NCI-H146 (cell line): ENCODE results near the gene BRCA2.
A peak's percentile ranks its signal among the peaks of the same experiment; 100 is the strongest.

Experiments used
- DNase-seq: peaks from one replicate; lab custom pipeline; 2025; lab: John Stamatoyannopoulos, UW

BRCA2 gene

DNA sequence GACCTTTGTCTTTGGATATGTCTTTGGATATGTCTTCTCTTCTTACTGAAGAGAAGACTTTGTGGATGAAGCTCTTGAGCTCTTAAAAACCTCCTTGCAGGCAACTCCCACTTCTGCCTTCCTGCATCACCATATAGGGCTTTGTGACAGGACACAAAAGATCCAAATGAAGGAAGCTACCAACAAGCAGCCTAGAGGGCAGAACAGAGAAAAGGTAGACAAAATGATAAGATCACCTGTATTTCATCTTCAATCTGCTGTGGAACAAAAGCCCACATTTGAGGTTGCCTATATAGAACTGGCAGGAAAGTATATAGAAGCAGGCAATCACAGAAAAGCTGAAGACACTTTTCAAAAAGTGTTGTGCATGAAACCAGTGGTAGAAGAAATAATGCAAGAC lies 70.1 kb downstream of the BRCA2 start:
- DNase-seq: no peak

DNA sequence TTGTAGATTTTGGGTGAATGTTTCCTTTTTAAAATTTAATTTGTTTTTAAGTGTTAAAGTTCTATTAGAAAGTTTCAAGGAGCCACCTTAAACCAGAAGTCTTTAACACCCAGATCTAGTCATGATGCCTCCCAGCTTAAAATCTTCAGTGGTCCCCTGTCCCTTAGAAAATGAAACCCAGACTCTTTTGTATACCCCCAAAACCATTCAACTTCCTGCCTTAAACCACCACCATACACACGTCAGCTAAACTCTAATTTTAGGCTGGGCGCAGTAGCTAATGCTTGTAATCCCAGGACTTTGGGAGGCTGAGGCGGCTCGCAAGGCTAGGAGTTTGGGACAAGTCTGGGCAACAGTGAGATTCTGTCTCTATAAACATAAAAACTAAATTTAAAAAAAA lies 74.7 kb downstream of the BRCA2 start:
- DNase-seq: no peak

DNA sequence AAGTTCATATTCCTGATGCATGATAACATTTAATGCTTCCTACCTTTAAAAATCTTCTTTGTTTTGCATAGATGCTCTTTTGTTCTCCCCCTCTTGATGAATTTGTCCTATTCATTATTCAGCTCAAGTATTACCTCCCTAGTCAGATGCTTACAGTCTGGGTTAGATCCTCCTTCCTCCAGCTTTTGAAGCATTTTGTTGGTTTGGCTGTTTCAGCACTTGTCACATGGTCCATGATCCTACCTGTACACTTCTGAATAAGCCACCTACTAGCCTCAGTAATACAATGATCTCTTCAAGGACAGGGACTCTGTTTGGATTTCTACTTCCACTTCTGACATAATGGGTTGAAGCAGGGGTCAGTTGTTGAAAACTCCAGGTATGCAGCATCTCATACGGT lies 75.2 kb downstream of the BRCA2 start:
- DNase-seq: no peak

DNA sequence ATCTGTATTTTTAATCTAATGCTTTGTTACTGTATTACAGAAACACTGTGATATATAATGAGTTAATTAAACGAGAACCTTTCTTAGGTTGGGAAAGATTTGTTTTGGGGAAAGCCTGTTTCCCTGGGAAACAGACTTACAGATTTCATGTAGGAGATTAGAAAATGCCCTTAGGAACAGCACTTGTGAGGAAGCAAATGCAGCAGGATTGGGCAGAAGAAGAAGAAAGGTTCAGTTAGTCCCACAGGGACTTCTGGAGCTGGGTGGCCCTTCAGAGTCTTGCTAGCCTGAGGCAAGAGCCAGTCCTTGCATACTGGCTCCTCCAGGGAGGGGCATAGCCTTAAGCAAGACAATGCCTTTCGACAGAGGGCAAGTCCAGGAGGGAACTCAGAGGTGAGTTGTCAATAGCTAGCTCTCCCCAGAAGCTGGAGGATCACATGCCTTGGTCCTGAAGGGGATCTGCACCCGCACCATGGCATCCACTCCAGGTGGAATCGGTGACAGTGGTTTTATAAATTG lies 75.9 kb downstream of the BRCA2 start:
- DNase-seq: no peak

DNA sequence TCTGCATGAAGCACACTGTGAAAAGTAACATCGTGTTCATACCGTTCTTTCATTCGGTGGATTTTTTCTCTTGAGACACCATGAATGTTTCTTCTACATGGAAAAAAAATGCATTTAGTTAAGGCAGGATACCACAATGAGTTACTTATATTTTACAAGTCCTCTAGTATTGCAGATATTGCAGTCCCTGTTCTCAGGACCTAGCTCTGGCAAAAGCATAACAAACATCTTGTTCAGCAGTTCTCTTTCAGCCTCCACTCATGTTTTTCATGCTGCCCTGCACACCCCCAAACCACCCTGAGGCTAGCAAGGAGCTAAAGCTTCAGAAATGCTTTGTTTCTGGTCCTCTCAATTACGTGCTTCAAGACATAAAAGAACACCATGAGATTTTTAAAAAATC lies 87.8 kb downstream of the BRCA2 start:
- DNase-seq: no peak

DNA sequence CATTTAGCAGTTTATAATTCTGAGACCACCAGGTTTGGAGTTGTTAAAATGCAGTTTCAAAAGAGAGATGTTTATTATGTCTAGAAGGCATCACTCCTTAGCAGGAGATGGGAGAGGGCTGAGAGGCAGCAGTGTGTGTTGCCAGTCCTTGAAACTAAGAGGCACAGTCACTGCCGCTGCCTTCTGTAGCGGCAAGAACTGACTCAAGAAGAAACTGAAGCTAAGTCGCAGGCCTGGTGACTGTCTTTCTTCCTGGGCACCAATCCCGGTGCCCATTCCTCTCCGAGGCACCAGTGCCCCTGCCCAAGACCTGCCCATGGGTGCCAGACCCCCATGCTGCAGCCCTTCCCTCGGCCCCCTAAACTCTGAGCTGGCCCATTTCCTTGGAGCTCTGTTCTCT lies 92.5 kb downstream of the BRCA2 start:
- no peak for DNase-seq

DNA sequence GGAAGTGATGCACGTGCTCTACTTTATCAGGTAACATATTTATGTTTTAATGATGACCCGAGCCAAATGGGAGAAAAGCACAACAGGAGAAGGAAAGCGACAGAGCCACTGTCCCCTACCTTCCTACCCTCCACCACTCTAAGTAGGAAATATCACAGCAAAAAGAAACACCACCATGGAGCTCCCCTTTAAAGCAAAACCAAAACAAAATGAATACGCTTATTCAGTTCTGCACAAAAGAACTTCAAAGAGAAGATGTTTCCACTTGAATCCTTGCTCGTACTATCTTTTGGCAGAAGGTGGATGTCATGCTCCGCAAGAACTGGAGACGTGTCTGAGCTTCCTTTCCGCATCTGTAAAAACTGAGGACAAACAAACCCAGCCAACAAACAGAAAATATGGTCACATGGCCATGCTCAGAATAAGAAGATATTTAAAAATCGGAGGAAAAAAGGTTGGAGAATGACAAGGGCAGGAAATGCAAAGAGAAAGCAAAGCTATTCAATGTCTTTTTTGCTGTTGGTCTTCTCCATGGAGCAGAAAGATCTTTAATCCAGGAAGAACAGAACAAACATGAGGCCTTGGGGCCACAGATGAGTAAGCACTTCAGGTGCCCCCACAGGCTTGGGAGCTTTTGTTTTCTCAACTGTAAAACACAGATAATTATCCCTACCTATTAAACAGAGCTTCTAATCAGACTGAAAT lies 93.1 kb downstream of the BRCA2 start:
- peak; percentile 49 for DNase-seq

DNA sequence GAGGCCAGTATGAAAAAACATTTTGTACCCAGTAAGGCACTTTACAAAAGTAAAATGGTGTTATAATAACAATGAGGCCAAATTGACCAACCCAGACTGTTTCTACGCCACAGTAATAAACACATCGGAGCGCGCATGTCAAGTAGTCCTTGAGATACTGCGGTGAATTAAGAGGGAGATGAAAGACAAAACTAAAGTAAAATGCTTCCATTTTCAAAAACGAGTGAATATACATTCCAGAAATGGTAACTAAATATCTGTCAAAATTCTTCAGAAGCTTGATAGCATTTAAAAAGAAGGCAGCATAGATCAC lies 93.6 kb downstream of the BRCA2 start:
- DNase-seq: no peak

DNA sequence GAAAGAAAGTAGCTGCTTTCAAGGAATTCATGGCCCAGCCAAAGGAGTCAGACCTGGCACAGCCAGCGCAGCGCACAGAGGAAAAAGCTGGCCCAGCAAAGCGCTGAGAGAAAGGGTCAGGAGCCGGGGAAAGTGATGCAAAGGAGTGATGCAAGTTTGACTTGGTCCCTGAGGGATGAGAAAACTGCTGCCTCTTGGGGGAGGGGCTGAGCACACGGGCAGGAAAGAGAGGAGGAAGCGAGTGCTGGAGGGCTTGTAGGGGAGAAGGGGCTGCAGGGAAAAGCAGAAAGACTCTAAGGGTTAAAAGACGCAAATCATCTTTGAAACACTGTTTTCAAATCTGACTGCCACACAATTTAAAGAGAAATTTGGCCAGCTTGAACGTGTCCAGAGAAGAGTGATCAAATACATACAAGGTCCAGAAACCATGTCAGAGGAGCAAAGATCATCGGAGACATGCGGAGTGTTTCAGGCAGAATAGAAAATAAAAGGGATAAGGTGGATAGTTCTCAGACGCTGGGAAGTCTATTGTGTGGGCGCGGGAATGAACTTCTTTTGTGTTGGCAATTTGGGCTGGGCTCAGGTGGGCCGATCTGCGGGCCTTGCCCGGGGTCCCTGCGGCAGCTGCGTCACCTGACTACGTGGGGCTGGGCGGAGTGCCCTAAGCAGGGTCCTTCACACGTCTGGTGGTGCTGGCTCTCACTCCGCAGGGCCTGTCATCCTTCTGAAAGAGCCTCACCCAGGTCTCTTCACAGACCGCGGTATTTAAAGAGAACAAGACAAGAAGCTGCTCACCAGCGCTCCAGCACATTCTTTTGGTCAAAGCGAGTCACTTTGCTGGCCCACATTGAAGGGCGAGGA lies 94.5 kb downstream of the BRCA2 start:
- DNase-seq: peak; percentile 57

DNA sequence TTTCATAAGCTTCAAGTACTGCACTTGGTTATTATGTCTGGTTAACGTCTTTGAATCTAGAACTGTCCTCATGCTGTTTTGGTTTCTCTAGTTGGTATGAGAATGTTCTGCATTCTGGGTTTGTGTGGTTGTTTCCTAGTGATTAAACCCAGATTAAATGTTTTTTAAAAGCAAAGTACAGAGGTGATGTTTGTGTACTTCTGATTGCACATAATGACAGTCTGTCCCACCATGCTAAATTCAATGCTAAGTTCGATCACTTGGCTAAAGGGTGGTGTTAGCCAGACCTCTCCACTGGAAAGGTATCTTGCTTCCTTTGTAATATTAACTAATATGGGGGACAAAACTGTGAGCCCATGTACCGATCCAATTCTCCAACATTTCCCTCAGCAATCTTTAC lies 98.0 kb downstream of the BRCA2 start:
- no peak for DNase-seq

DNA sequence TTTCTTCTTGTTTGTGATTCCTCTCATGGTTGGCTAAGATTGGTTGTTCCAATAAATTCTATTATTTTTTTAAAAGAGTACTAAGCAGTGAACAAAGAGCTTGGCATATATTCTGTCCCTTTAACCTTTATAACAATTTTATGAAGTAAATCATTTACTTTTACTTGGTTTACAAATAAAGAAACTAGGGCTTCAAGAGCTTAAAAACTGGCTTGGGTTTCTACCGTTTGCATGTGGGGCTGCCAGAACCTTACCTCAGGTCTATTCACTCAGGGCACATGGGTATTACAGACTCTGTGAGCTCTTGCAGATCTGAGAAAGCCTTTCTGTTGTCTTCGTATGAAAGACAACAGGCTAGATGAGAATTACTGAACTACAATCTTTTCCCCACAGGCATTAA lies 99.3 kb downstream of the BRCA2 start:
- DNase-seq: no peak

DNA sequence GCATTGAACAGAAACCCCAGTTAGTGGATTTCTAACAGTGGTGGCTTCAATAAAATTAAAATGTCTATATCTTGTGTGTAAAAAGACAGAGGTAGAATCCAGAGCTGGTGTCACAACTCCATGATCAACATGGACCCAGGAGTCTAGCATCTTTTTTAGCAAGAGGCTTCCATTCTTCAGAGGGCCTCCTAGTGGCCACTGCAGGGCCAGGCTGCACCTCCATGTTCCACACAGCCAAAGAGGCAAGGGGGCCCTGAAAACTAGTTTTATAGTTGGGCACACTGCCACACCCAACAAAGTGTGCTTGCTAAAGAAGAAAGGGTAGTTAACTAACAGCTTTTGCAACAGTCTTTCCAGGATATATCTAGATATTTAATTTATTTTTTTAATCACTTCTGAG lies 99.7 kb downstream of the BRCA2 start:
- DNase-seq: peak; percentile 35

DNA sequence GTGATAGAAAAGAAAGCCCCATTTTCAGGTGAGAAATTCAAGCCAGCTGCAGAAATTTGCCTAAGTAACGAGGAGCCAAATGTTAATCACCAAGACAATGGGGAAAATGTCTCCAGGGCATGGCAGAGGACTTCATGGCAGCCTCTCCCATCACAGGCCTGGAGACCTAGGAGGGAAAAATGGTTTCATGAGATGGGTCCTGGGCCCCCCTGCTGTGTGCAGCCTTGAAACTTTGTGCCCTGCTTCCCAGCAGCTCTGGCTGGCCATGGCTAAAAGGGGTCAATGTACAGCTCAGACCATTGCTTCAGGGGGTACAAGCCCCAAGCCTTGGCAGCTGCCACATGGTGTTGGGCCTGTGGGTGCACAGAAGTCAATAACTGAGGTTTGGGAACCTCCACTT lies 102.7 kb downstream of the BRCA2 start:
- DNase-seq: no peak

DNA sequence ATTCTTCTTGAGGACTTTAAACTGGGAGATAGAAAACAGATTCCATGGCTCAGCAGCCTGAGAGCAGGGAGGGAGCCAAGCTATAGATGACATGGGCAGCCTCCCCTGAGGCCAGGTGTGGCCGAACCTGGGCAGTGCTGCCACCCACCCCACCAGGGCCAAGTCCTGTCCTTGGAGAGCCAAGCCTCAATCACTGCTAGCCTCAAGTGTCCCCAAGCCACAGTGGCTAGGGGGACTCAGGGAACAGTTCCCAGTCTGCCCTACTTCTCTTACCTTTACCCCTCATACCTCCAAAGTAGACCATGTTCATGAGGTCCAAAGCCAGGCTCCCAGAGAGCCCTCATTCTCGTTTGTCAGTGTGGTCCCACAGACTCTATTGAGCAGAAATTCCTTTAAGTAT lies 104.6 kb downstream of the BRCA2 start:
- DNase-seq: no peak

DNA sequence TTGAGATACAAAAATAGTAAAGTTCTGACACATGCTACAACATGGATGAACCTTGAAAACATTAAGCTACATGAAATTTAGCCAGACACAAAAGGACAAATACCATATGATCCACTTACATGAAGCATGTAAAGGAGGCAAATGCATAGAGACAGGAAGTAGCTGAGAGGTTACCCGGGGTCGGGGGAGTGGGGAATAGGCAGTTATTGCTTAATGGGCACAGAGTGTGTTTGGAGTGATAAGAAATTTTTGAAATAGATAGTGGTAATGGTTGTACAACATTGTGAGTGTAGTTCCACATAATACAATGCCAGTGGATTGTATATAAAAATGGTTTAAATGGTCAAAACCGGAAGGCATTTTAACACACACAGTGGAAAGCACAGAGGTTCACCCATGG lies 108.3 kb downstream of the BRCA2 start:
- no peak for DNase-seq

DNA sequence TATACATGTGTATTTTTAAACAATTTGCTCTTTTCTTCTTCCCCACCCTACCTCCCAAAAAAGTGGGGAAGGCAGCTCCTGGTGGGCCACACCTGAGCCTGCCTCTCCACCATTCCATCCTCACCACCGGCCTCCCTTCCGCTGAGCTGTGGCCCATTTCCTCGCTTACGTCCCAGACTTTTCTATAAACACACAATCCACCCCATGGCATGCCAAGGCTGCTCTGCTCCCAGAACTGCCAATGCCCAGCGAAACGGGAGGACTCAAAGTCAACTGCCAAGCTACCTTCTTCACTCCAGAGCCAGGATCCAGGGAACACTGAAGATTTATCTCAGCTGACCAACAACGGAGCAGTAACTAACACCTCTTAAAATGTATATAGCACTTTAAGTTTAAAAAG lies 109.8 kb downstream of the BRCA2 start:
- DNase-seq: no peak

DNA sequence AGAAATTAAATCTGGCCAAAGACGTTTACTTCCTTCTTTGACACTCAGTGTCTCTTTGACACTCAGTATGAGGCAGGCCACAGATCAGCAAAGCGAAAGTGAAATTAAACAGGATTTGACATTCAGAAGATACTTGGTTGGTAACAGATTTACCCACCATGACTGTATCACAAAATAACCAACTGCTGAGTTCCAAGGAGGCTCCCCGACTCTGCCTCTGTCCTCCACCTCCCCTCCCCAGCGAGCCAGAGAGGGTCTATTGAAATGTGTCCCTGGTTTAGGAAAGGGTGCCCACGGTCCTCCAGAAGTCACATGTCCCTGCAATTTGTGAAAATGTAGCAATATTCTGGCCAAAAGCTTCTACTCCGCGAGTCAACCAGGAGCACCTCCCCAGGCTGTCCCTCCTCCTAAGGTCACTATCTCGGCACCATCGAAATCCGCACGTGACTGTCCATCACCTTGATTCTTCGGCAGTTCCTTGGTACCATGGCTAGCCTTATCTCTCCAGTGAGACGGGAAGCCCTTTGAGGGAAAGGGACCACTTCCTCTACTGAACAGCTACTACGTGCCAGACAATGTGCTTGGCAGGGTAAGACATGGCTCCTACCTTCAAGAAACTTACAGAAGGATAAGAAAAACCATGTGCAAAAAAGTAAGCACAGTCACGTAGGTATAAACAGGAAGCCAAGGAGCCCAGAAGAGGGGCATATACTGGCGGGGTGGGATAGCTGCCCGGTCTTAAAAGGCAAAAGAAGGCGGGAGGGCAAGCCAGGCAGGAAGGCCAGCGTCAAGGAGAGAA lies 111.1 kb downstream of the BRCA2 start:
- no peak for DNase-seq

DNA sequence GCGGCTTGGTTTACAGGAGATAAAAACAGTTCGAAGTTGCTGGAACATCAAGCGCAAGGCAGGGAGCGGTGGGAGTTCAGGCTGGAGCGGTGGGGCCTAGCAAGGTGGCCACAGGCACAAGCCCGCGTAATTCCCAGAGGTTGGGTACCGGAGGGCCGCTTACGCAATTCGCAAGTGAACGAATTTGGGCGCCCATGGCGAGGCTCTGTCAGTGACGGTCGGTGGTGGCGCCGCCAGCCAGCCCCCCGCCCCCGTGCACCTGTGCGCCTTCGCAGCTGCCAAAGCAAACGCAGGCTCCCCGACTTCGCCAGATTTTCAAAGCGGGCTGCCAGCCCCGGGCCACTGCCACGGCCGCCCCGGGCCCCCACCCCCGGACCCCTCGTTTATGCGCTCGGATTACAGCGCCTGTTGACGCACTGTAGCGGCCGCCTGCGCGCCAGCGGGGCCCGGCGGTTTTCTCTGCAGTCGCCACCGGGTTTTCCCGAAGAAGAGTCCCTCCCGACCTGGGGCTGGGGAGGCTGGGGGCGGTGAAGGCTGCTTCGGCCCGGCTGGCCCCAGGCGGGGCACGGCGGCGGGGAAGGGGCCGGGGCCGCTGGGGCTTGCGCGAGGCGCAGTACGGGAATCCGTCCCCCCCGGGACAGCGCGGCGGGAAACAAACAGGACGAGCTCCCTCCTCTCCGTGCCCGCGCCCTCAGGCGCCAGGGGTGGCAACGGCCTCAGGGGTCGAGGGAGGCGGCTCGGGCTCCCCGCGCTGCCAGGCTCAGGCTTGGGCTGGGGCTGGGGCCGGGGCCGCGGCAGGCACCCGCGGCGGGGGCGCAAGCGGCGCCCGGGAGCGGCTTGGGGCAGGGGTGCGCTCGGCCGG lies 111.9 kb downstream of the BRCA2 start:
- DNase-seq: peak; percentile 57

DNA sequence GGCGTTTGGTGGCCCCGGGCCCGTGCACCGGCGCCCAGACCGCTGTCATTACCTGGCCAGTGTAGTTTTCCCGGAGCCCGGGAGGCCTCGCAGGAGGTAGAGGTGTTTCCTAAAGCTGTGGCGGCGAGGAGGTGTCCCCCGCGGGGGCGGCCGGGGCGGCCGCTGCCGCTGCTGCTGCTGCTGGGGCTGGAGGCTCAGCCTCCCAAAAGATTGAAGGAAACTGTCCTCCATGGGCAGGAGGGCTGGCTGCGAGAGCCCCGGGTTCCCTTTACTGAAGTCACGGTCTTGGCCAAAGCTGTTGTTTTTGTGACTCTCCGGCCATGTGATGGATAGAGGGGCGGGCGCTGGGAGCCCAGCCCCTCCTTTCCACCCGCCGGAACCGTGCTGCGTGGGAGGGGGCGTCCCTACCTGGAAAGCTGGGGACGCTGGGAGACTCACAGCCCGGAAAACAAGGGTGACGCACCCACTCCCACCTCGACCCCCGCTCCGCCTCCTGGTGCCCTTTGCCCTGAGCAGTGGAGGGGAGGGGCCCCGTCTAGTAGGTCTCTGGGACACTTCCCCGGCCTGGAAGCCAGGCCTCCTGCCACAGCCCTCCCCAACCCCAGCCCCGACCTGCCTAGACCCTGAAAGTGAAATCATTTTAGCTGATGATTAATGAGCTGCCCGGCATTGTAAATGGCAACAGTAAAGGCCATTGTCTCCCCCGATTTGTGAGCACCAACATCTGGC lies 112.7 kb downstream of the BRCA2 start, which contains the start of gene N4BP2L1:
TSS of gene N4BP2L1 (minus strand) at position 279 of the 729 bp plus-strand sequence. CDS start at position 231, 48 bp downstream.
- DNase-seq: peak; percentile 74

DNA sequence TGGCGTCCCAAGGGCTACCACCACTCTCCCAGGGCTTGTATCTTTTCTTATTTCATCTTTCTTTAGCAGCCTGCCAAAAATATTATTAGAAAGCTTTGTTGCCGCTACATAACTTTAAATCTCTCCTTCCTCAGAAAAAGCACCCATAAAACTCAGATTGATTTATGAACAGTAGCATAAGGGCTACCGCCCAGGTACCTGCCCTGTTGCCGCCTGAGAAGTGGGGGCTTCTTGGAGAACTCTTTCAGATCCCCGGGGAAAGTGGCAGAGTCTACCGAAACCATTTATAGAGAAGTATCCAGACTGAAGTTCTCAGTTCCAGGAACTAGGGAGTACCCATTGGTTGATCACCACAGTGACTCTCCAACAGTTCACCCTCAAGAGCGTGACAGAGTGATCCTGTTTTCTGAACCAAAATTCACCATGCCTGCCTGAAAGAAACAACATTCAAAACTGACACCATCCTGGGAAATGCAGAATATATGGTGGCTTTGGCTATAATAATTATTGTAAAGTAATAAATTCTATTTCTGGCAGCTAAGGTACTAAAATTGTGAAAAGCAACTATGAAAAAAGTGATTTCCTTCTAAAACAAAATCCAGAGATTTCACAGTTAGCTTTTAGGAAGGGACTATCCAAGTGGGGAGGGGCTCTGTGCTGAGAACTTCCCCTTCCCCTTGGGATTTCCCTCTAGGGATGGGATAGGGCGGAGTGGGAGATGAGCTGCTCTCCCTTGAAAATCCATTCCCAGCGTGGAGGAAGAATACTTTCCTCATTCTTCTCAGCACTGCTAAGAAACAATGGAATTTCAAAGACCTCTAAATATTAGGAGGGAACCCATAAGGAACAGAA lies 113.5 kb downstream of the BRCA2 start:
- no peak for DNase-seq
